ENCODE data around the gene COL11A2.

Gene COL11A2

DNA sequence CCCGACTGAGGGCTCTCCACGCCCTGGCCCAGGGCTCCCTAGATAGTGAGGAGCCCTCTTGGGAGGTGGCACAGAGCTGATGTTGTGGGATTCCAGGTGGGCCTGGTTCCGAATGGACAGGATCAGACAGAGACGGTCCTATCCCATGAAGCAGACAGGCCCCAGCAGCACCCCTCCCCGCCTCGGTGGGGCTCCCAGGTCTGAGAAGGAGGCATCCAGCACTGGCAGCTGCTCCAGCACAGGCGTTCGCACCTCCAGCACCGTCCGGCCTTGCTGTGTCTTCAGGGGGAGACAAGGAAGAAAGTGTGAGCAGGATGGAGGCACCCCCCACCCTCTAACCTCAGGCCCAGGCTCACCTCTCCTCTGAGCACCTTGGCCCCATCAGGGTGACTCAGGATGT is 28.7 kb downstream of the COL11A2 start:
- TF ChIP-seq, protein P1, sequence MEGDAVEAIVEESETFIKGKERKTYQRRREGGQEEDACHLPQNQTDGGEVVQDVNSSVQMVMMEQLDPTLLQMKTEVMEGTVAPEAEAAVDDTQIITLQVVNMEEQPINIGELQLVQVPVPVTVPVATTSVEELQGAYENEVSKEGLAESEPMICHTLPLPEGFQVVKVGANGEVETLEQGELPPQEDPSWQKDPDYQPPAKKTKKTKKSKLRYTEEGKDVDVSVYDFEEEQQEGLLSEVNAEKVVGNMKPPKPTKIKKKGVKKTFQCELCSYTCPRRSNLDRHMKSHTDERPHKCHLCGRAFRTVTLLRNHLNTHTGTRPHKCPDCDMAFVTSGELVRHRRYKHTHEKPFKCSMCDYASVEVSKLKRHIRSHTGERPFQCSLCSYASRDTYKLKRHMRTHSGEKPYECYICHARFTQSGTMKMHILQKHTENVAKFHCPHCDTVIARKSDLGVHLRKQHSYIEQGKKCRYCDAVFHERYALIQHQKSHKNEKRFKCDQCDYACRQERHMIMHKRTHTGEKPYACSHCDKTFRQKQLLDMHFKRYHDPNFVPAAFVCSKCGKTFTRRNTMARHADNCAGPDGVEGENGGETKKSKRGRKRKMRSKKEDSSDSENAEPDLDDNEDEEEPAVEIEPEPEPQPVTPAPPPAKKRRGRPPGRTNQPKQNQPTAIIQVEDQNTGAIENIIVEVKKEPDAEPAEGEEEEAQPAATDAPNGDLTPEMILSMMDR (IDR thresholded peaks at IDR 0.05; ENCODE audit: low read depth, low read length, missing control alignments) = no peak
- no peak for DNase-seq (ENCODE audit: extremely low read depth, low read depth)

DNA sequence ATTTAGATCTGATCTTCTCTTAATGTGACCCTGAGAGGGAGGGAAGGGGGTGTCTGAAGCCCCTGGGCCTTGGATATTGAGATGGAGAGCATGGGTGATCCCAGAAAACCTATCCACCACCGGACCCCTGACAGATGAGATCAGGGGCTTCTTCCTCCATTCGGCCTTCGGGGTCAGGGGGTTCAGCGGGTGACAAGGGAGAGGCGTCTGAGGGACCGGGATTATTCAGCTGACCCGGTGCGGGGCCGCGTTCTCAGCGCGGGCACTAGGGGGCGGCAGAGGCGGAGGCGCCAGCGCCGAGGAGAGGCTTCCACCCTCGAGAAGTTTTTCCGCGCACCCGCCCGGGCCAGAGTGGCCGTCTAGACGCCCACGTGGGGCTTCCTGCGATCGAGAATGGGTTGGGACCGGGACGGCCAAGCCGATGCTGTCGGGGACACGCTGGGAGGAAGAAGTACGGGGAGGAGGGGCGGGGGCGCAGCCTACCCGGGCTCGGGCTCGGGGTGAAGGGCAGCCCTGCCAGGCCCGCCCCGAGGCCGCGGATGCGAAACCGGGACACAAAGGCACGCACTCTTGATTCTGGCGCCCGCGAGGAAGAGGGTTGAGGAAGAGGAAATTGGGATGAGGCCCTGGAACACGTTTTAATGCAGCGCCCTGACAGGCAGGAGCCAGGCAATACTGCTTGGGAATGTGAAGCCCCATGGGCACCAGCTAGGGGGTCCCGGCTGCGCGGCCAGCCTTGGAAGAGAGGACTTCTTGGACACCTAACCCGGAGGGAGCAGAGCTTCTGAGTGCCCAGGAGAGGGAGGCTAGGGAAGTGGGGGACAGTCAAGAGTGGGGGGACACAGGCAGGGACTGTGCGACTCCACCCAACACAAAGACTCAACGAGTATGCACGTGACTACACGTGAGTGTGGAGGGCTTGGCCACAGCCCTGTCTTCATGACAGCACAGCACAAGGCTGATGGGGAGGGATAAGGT is 30.6 kb downstream of the COL11A2 start:
- TF ChIP-seq, protein P1 (IDR thresholded peaks at IDR 0.05; ENCODE audit: low read depth, low read length, missing control alignments) = peak; percentile 93
- H3K4me3 ChIP-seq (replicated peaks; ENCODE audit: low read depth, low read length) = peak overlapping the region; percentile 39
- DNase-seq (ENCODE audit: extremely low read depth, low read depth) = peak; percentile 20

More for the DNA sequence above, 28.7 kb downstream of the COL11A2 start:
- no peak overlapping the region for H3K4me3 ChIP-seq (replicated peaks; ENCODE audit: low read depth, low read length)

DNA sequence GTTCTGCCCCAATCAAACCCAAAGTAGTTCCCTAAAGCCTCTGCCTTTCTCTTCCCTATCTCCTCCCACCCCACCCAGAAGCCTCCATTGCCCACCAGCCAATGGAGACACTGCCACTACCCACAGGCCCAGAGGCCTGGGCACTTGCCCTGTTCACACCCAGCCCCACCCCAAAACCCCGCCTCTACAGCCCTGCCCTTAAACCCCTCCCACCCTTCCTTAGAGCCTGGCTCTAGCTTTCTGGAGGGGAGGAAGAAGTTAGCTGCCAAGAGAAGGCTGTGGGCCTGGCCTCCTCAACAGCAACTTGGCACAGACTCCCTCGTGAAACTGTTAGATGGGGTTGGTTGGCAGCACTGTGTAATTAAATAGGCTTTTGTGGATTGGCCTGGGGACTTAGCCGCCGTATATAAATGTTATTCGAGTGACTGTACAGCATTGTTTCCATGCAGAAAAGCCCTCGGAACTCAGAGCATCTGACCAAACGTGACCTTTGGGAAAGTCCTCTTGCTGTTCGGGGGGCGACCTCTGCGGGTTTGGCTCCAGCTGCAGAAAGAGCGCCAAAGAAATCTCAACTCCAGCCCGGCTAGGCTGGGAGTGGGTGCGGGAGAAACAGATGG is 31.4 kb downstream of the COL11A2 start:
- no peak overlapping the region for H3K4me3 ChIP-seq (replicated peaks; ENCODE audit: low read depth, low read length)
- peak; percentile 33 for DNase-seq (ENCODE audit: extremely low read depth, low read depth)
- TF ChIP-seq, protein P1 (IDR thresholded peaks at IDR 0.05; ENCODE audit: low read depth, low read length, missing control alignments) = no peak

DNA sequence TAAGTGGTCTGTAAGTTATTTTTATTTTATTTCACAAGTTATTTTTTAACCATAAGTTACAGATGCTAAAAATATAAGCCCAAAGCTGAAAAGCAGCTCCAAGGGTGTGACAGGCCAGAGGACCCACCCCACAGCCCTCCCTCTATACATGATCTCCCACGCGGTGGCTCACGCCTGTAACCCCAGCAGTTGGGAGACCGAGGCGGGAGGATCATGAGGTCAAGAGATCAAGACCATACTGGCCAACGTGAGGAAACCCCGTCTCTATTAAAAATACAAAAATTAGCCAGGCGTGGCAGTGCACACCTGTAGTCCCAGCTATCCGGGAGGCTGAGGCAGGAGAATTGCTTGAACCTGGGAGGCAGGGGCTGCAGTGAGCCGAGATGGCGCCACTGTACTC is 32.2 kb downstream of the COL11A2 start:
- no peak for DNase-seq (ENCODE audit: extremely low read depth, low read depth)
- no peak overlapping the region for H3K4me3 ChIP-seq (replicated peaks; ENCODE audit: low read depth, low read length)
- TF ChIP-seq, protein P1 (IDR thresholded peaks at IDR 0.05; ENCODE audit: low read depth, low read length, missing control alignments) = no peak

DNA sequence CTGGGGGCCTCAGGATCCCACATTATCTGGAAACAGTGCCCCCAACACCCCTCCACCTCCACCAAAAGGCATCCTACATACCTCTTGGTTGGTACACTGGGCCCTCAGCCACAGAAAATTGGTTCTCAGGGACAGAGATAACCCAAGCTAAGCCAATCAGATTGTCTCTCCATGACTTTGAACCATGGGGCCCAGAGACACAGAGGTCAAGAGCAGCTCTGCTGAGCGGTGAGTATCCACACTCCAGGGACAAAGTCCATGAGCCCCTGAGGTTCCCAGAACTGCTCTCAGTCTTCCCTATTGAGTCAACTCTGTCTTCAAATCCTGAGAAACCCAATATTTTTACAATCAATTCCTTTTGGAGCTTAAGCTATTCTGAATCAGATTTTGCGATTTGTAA is 35.3 kb downstream of the COL11A2 start:
- DNase-seq (ENCODE audit: extremely low read depth, low read depth) = no peak
- no peak overlapping the region for H3K4me3 ChIP-seq (replicated peaks; ENCODE audit: low read depth, low read length)
- TF ChIP-seq, protein P1 (IDR thresholded peaks at IDR 0.05; ENCODE audit: low read depth, low read length, missing control alignments) = no peak

DNA sequence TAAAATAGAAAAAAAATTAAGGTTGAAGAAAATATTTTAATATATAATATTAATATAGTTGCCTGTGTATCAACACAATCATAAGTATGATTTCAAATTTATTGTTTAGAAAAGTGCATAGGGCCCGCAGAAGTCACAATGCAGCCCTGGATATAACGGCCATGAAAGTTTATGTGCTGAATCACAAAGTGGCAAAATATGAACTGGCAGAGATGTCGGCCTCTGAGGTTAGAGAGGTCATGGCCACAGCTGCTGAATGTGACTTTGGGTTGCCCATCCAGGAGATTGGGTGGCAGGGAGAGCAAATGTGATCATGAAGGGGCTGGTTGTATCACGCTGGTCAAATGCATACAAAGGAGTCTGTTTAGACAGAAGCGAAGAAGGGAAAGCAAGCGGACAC is 35.7 kb downstream of the COL11A2 start:
- no peak for DNase-seq (ENCODE audit: extremely low read depth, low read depth)
- TF ChIP-seq, protein P1 (IDR thresholded peaks at IDR 0.05; ENCODE audit: low read depth, low read length, missing control alignments) = no peak
- no peak overlapping the region for H3K4me3 ChIP-seq (replicated peaks; ENCODE audit: low read depth, low read length)

Measured in HFF-Myc (cell line).